Measurements from ENCODE around the gene POLR3K.
"Not testable (repeated sequence)": the region's sequence is repeated elsewhere in the genome, so short reads cannot be mapped to it uniquely, and the experiment has no call there.

POLR3K gene

DNA sequence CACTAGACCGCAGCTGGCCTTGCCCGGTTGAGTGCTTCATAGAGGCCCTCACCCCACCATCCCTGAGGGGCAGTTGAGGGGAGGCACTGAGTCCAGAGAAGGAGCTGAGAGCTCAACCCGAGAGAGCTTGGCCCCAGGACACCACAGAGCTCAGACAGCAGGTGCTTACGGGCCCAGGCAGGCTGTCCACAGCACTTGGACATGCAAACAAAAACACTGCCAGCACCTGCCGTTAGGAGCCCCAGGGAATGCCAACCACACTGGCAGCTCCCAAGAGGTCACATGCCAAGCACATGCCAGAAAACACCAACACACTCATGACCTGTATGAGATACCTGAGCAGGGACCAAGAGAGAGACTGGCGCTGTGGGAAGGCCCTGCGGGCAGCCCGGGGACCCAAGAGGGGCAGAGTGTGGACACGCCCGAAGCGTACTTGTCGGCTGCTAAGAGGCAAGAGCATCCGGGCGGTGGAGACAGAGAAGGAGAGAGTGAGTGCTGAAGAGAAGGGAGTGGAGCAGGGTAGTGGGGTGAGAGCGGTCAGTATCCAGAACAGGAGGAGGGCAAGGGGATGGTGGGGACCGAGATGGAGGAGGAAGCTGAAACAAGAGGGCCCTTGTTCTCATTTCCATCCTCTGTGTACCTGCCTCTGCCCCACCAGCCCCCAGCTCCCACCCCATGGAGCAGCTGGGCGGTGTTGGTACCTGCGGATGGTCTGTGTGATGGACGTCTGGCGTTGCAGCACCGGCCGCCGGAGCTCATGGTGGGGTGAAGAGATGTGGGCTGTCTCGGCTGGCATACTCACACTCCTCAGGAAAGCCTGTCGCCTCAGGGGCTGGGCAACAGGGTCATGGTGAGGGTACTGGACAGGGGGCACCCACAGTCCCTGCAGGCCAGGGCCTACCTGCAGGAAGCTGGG is 10.8 kb upstream of the POLR3K start:
- no peak for DNase-seq

DNA sequence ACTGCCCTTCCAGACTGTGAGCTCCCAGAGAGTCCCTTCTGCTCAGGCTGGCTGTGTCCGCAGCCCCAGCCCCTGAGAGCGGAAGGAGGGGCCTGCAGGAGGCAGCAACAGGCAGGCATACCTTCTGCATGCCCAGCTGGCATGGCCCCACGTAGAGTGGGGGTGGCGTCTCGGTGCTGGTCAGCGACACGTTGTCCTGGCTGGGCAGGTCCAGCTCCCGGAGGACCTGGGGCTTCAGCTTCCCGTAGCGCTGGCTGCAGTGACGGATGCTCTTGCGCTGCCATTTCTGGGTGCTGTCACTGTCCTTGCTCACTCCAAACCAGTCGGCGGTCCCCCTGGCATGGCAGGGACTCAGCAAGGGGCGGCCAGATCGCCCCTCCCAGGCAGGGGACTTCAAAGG is 10.1 kb upstream of the POLR3K start:
- no peak for DNase-seq

DNA sequence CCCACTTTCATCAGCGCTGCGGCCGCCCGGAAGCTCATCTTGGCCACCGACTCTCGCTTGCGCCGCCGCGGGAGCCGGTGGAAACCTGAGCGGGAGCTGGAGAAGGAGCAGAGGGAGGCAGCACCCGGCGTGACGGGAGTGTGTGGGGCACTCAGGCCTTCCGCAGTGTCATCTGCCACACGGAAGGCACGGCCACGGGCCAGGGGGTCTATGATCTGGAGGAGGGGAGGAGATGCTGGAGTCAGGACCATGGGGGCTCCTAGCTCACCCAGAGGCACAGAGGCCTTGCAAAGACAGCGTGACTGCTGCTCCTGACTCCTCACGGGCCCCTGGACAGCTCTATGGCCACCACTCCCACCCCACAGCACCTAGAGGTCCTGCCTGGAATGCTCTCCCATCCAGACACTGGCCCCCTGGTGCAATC is 9.6 kb upstream of the POLR3K start:
- no peak for DNase-seq

DNA sequence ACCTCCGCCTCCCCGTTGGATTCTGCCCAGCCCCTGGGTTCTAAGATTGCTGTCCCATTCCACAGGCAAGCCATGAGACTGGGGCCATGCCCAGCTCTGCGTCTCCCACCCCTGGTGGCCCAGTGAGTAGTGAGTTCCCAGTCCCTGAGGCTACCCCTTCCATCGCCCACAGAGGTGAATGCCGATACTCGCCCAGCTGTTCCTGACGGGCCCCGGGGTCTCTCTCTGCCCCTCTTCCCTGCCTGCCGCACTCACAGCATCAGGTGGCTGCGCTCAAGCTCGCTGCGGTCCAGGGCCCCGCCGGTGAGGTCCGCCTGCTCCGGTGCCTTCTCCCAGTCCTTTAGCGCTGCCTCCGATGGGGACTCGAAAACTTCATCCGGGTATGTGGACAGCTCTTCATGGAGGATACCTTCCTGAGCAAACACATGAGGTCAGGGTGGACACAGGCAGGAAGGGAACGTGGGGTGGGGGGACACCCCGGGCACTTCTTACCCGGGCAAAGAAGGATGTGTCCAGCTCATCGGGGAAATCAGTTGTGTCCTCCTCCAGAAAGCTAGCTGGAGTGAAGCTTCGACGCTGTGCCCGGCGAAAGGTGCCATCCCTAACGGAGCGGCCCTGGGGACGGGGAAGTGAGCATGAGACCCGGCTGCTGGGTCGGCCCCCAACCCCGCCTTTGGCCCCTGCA is 9.0 kb upstream of the POLR3K start:
- DNase-seq = no peak

DNA sequence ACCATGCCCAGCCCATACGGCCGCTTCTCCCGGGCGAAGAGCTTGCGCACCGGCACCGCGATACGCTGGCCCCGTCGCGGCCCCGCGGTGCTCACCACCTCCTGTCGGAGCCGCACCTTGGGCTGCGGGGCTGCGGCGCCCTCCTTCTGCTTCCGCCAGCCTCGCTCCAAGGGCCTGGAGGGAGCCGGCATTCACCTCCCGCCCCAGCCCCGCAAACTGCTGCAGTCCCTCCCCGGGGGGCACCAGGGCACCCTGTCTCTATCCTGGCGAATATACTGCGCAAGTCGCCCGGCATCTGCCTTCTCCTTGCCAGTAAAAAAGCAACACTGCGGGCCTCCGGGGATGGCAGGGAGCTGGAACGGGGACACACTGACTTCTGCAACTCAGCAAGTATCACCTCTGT is 8.5 kb upstream of the POLR3K start:
- DNase-seq = no peak

DNA sequence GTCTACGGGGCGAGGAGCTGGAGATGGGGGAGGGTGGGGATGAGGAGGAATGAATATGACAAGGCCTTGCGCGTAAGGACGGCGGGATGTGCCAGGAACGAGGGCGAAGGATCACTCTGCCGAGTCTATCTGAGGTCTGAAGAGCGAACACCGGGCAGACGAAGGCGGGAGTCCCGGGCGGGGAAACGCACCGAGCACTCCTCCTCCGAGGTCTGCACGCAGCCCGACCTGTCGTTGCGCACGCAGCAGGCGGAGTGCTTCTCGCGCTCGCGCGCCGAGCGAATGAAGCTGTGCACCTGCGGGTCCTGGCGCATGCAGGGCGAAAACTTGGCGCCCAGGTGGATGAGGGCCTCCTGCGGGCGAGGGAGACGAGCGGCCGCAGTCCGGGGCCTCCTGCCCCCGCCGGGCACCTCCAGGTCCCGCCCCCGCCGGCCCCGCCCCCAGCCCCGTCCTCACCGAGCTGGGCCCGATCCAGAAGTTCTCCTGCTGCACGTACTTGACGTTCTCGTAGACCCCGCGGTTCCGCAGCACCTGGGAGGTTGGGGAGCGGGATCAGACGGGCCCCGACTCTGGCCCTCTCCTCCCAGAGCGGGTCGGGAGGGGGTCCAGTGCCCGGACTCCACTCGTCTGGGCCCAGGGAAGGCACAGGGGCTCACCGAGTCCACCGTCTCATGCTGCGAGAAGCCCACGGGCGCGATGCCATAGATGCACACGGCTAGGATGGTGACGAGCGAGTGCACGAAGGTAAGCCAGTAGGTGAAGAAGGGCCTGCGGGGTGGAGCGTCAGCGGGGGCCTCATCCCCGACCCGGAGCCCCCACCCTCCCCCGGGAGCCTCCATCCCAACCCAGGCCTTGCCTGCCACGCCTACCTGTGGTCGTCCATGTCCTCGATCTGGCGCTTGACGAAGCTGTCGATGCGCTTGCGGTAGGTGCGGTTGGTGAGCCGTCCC is 7.8 kb upstream of the POLR3K start:
- no peak for DNase-seq

DNA sequence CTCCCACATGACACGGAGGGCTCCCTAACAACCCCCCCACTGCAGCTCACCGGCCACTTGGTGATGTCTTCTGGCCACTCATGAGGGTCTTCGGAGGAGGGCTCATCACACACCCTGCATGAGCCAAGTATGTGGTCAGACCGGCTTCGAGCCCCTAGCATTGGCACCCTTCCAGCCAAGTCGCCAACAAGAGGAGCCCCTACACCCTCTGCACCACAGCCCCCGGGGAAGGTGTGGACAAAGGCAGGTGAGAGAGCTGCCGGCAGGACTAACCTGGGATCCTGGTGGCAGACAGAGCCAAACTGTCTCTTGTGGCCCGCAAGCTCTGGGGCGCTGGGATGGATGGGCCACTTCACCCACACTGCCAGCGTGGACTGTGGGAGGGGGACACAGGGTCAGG is 6.8 kb upstream of the POLR3K start:
- DNase-seq = no peak

DNA sequence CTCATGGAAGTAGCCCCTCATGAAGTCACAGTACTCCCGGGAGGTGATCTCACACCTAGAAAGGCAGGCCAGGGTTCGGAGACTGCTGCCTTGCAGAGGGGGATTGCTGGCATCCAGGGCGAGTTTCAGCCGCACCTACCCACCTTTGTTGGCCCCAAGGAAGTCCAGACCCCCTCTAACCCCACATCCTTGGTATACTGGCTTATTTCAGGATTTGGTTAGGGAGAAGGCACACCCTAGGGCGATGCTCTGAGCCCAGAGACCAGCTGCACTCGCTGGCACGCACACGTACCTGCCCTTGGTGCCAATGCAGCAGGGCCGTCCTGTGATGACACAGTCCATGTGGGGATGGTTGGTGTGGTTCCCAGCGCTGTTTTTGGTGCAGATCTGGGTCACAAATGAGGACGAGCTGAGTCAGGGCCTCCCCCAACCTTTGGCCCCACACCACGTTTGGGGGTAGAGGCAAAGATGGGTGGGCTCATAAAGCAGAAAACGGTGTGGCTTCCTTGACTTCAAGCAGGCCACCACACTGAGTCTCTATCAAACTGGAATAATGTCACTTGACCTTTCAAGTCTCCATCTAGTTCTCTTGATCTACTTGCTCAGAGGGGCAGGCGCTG is 6.1 kb upstream of the POLR3K start:
- DNase-seq = no peak

DNA sequence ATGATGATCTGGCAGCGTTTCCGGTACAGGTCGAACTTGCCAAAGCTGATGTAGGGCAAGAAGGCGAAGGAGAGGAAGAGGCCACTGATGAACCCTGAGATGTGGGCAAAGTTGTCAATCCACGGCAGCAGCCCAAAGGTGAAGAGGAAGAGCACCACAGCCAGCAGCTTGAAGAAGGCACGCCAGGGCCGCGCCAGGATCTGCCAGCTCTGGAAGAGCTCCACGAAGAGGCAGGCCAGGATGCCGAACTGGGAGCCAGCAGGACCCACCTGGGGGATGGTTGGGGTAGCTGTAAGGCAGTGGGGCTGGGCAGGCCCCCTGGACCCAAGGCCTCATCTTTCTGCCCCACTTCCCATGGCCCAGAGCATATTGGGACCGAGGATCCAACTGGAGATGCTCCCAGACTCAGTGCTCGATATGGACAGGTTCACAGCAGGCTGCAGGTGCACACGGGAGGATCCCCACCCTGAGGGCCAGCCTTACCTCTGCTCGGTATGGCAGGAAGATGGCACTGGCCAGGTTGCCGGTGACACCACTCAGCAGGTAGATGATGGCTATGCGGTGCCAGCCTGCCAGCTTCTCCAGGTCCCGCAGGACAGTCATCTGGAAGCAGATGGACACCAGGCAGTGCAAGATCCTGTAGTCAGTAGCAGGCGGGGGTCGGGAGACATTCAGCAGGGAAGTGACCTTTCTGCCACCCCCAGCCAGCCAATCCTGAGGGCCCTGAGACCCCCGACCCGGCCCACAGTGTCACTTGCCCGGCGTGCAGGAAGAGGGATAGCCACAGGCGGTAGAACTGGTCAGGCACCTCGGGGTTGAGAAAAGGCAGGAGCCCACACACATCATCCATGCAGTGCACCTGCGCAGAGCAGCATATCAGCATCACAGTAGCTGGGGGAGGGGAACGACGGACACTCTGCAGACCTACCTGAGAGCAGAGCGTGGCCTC is 5.4 kb upstream of the POLR3K start:
- DNase-seq = no peak

DNA sequence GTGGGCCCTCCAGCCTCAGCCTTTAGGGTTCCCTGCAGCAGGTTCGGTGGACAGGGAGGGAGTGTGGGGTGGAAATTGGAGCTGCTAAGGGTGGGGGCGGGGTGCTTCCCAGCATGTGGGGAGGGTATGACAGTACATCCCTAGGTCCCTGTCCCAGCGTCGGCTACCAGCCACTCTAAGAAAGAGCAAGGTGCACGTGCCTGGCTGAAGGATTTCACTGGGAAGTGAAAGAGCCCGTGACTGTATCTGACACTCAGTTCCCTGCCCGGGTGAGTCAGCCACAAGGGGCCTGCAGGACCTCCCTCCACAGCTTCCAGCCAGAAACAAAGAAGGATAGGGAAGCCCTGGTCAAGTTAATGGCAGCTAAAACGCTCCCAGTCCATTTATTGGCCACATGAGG is 4.3 kb upstream of the POLR3K start:
- DNase-seq = no peak

DNA sequence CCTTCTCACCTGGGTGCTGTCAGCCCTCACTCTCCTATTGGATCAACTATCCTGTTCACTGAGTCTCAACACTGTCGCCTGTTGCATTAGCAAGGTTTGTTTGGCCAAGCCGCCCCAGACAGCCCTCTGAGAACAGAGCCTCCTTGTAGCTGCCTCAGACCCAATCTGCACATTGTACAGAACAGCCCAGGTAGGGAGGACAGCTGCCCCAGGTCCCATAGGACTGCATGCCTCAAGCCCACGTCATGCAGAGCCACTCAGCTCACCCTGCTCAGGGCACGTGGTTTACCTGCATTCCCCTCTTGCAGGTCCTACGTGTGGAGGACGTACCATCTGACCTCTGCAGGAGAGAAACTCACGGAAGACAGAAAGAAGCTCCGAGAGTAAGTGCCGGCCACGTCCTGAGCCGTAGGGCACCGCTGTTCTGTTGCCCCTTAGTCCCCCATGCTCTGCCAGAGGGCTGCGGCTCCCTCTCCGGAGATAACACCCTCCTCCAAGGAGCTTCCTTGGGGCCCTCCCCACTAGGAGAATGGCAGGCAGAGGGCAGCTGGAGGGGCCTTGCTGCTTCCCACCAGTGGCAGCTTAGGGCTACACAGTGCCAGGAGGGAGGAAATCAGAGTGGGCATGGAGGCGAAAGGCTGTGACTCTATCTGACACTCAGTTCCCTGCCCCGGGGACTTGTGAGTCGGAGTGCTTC is 3.0 kb upstream of the POLR3K start:
- no peak for DNase-seq

DNA sequence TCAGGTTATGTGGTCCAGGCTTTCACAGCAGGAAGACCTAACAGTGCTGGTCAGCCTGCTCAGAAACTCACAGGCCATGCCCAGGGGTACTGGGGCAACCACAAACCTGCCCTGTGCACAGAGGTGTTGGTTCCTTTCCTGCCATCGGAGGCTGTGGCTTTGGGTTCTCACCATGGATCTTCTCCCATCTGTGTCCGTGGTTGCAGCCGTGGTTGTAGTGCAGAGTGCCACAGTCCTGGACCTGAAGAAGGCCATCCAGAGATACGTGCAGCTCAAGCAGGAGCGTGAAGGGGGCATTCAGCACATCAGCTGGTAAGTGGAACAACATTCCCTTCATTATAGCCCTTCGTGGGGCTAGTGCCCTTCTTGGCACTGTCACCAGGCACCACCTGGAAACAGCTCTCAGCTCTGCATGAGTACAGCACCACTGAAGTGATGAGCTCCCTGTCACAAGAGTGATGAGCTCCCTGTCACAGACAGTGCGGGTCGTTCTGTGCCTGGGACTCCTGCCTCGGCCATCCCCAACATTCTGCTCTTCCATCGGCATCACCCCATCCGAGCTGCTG is 2.2 kb upstream of the POLR3K start:
- DNase-seq = no peak

DNA sequence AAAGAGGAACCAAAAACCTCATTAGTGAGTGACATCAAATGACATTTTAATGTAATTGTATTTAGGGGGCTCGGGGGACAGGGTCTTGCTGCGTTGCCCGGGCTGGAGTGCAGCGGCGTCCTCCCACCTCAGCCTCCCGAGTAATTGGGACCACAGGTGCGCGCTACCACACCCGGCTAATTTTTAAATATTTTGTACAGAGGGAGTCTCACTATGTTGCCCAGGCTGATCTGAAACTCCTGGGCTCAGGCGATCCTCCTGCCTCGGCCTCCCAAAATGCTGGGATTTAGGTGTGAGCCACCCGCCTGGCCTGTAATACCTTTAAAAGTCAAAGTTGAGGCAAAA is 801 bp upstream of the POLR3K start:
- DNase-seq = no peak

DNA sequence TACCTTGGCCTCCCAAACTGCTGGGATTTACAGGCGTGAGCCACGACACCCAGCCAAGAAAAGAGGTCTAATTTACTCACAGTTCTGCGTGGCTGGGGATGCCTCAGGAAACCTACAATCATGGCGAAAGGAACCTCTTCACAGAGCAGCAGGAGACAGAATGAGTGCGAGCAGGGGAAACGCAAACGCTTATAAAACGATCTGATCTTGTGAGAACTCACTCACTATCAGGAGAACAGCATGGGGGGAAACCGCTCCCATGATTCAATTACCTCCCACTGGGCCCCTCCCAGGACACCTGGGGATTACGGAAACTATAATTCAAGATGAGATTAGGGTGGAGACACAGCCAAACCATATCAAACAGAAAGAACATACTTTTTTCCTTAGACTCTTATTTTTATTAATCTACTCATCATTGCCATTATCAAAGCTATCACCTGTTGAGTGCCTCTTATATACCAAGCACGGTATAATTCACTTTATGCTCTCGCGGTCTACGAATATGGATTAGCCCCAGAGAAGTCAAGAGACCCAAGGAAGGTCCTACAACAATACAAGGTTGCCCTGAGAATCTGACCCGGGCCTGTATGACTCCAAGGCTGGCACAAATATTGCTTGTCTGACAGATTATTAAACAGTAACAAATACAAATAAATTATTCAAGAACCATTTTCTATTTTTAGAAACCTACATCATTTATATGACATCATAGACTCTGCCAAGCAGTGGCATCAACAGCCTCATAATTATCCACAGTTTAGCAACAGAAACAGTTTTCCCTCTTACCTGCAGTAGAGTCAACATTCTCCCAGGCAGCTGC is 2.4 kb downstream of the POLR3K start:
- no peak for DNase-seq

DNA sequence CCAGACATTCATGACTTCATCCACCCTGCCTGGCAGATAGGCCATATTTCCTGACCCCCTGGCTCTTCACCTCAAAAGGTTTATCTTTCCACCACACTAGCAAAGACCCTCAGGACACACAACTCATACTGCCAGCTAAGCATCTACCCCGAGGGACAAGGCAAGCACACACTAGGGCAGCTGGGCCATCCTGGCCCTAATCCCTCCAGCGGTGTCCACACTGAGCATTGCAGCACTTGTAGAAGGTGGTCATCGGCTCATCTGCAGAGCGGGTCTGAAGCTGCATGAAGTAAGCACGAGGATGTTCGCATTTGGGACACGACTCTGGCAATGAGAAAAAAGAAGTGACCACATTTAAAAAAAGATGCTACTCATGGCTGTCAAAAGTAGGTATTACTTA is 6.2 kb downstream of the POLR3K start:
- no peak for DNase-seq

DNA sequence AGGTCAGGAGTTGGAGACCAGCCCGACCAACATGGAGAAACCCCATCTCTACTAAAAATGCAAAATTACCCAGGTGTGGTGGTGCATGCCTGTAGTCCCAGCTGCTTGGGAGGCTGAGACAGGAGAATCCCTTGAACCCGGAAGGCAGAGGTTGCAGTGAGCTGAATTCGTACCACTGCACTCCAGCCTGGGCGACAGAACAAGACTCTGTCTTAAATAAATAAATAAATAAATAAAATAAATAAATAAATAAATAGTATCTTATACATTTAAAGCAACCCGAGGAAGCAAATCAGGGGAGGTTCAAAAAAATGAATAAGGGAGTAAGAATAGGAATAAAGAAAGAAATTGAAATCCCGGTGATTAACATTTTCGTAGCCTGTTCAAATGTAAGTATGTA is 6.9 kb downstream of the POLR3K start:
- not testable (repeated sequence) for DNase-seq

DNA sequence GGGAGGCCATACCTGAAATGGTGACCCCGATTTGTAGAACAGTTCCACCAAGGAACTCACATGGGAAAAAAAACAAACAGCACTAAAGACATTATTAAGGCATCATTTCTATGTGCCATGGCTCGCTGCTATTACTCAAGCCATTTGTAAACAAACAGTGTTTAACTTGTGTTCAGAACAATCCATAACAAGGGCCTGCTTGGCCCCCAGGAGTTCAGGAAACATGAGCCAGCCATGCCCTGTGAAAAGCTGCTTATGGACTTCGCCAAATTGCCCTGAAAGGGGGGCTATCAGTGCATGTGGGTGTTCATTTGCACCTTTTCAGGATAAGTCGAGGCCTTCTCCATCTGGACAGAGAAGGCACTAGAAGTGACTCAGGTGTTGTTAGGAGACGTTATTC is 8.0 kb downstream of the POLR3K start:
- DNase-seq = no peak

DNA sequence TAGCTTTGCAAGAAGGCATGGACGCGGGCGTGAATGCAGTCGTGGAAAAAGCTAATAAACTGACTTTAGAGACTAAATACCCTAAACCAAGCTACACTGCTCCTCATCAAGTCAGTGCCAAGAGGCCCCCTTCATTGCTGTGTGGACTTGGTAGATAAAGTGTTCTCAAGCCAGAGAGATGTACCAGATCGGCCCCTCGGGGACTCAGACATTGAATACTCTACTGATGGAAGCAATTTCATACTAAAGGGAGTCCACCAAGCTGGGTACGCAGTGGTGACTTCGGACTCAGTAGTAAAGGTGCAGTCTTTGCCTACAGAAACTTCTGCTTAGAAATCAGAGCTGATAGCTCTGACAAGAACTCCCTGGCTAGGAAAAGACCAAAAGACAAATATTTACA is 8.8 kb downstream of the POLR3K start:
- no peak for DNase-seq

DNA sequence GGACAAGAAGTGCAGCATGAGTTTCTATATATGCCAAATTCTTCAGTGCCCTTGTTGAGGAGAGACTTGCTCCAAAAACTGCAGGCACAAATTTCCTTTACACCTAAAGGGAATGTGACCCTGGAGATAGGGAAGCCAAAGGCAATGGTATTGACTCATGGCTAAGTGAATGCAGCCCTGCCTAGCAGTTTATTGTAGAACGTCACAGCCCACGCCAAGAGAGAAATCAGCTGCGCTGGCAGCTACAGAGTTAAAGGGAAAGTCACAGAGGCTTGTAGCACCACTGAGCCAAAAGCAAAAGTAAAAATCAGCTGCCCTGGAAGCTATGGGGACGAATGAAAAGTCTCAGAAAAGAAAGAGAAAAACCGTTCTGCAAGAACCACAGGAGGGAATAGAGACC is 10.1 kb downstream of the POLR3K start:
- DNase-seq = no peak

DNA sequence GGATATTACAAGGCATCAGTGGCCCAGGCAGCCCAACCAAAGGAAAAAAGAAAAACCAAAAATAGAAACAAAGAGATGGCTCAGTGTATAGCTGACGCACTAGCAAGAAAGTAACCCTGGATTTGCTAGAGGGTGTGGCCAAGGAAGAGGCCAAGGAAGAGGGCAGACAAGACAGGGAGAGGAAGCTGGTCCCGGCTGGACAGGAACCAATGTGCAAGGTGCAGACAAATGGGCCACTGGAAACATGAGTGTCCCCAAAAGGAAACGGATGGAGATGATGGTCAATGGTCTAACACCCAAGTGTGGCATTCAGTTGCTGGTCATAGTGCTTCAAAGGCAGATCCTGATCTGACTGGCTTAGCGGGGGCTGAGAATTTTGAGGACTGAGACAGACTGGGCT is 10.7 kb downstream of the POLR3K start:
- DNase-seq = no peak
